ENCODE data around the gene SAMD3. TPM values are rescaled to one million over a fixed set of nuclear protein-coding genes. Genes with fewer than 3 reads are reported as not detected.

SAMD3 gene
- total and polyA plus RNA-seq, 2 of the 4 experiments (the other 2 are of a cell fraction) = 3.0 to 3.9 TPM

DNA sequence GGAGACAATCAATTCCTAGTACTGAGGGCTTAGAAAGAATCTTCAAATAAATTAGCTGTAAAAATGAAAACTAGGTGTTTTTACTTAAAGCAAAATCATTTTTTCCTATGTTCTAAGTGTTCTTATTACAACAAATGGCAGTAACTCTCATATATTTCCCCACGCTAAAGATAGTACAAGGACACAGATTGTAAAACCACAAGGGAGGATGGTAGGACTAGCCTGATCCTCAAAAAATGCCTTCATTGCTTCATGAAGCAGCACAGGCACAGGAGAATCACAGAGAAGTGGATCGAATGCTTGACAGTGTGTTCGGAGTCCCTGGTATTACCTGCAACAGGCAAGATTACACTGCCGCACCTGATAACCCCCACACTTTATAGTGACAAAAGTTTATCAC lies 58.5 kb downstream of the SAMD3 start:
- H3K18ac ChIP-seq (ENCODE audit: low read depth, low read length) = no peak overlapping the region
- no CpG with 5 or more reads among the region's 4 CpGs for WGBS, 2 experiments (ENCODE audit: extremely low coverage in 2 of 2, insufficient read length in 1 of 2)
- dilution Hi-C loops (cut with HindIII; ENCODE audit: low sequenced_read_pairs, unreplicated experiment) (no loop called here), in situ Hi-C loops (cut with MboI; ENCODE audit: low sequenced_read_pairs) (no loop called here), intact Hi-C loops (cut with micrococcal nuclease) (no loop called here)
- no peak overlapping the region for H2BK120ac ChIP-seq (ENCODE audit: low read depth, low read length)
- DNase-seq (no peak), ATAC-seq (ENCODE audit: low read depth) (no peak)
- H2BK20ac ChIP-seq (ENCODE audit: low read depth, low read length) = no peak overlapping the region
- no peak overlapping the region for H4K5ac ChIP-seq (ENCODE audit: low read depth, low read length)
- no peaks in the 10 kb centered on the region for H4K20me1 ChIP-seq (ENCODE audit: insufficient read depth, low read length)
- no peak overlapping the region for H3K14ac ChIP-seq (replicated peaks; ENCODE audit: low read depth, low read length)
- H2AFZ ChIP-seq (replicated peaks; ENCODE audit: low read length, poor library complexity) = no peak overlapping the region
- H3K27ac ChIP-seq (ENCODE audit: insufficient read depth, low read length) = no peak overlapping the region
- no peaks in the 10 kb centered on the region for H3K79me1 ChIP-seq (ENCODE audit: low read depth in 1 of 2, low read length in 2 of 2)
- BruUV-seq (replicated peaks) = no TSS peak
- H4K91ac ChIP-seq (ENCODE audit: insufficient read depth, low read depth, low read length) = no peak overlapping the region
- peaks cover 2% of the 10 kb centered on the region; the same call in 1 of the 2 replicates for H3K9me3 ChIP-seq (ENCODE audit: control insufficient read depth, insufficient read depth, low read length)
- ChIA-PET CTCF (no interaction called here), POLR2A (ENCODE audit: unreplicated experiment) (no interaction called here)
- no peaks in the 10 kb centered on the region for H3K9me1 ChIP-seq (ENCODE audit: insufficient read depth, low read length)
- no peak overlapping the region for H2AK9ac ChIP-seq (replicated peaks; ENCODE audit: low read depth, low read length, poor library complexity)
- no peak overlapping the region for H2BK5ac ChIP-seq (ENCODE audit: low read depth, low read length, poor library complexity, severe bottlenecking)
- no peak overlapping the region for H3K23ac ChIP-seq (ENCODE audit: low read depth, low read length)
- no peak overlapping the region for H3K4me2 ChIP-seq (ENCODE audit: low read depth, low read length)
- H3K36me3 ChIP-seq (ENCODE audit: control insufficient read depth, insufficient read depth, low read length) = no peaks in the 10 kb centered on the region
- no peak overlapping the region for H4K8ac ChIP-seq (ENCODE audit: low read depth in 2 of 2, low read length in 2 of 2)
- no peak overlapping the region for H3K4ac ChIP-seq (ENCODE audit: low read depth, low read length)
- no peaks in the 10 kb centered on the region for H3K27me3 ChIP-seq (ENCODE audit: control insufficient read depth, insufficient read depth, low read length)
- H3K9ac ChIP-seq (ENCODE audit: low read depth, low read length) = no peak overlapping the region
- 0 out of 2 replicates have a peak, but pooled peaks cover 1% of the 10 kb centered on the region for H3K4me1 ChIP-seq (ENCODE audit: control insufficient read depth, insufficient read depth, low read length)
- no peak overlapping the region for H2AK5ac ChIP-seq (ENCODE audit: low read depth, low read length)
- no peak overlapping the region for H3K56ac ChIP-seq (ENCODE audit: extremely low read depth, insufficient read depth, low read length)
- TF ChIP-seq NFE2L2 (IDR thresholded peaks at IDR 0.05; ENCODE audit: low read depth, low read length) = no peak
- no peak for TF ChIP-seq BHLHE40 (IDR thresholded peaks at IDR 0.05; ENCODE audit: low read depth, low read length)
- no peak for TF ChIP-seq CHD1 (IDR thresholded peaks at IDR 0.05; ENCODE audit: low read depth, low read length)
- TF ChIP-seq, protein P1, sequence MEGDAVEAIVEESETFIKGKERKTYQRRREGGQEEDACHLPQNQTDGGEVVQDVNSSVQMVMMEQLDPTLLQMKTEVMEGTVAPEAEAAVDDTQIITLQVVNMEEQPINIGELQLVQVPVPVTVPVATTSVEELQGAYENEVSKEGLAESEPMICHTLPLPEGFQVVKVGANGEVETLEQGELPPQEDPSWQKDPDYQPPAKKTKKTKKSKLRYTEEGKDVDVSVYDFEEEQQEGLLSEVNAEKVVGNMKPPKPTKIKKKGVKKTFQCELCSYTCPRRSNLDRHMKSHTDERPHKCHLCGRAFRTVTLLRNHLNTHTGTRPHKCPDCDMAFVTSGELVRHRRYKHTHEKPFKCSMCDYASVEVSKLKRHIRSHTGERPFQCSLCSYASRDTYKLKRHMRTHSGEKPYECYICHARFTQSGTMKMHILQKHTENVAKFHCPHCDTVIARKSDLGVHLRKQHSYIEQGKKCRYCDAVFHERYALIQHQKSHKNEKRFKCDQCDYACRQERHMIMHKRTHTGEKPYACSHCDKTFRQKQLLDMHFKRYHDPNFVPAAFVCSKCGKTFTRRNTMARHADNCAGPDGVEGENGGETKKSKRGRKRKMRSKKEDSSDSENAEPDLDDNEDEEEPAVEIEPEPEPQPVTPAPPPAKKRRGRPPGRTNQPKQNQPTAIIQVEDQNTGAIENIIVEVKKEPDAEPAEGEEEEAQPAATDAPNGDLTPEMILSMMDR (conservative IDR thresholded peaks at IDR 0.05; ENCODE audit: low read depth, low read length) = no peak
- TF ChIP-seq RAD21 (IDR thresholded peaks at IDR 0.05; ENCODE audit: low read length) = no peak
- TF ChIP-seq FOS (IDR thresholded peaks at IDR 0.05; ENCODE audit: low read depth, low read length) = no peak
- TF ChIP-seq ELK1 (IDR thresholded peaks at IDR 0.05; ENCODE audit: borderline replicate concordance, low read depth, low read length) = no peak
- no peak for TF ChIP-seq SMC3 (IDR thresholded peaks at IDR 0.05; ENCODE audit: low read depth, low read length)
- TF ChIP-seq MXI1 (IDR thresholded peaks at IDR 0.05; ENCODE audit: borderline replicate concordance, low read depth, low read length) = no peak
- TF ChIP-seq CEBPB (IDR thresholded peaks at IDR 0.05; ENCODE audit: low read depth, low read length) = no peak
- no peak for TF ChIP-seq MAZ (IDR thresholded peaks at IDR 0.05; ENCODE audit: borderline replicate concordance, low read depth, low read length)
- TF ChIP-seq POLR2A (IDR thresholded peaks at IDR 0.05; ENCODE audit: low read depth, low read length) = no peak
- no peak for TF ChIP-seq RFX5 (IDR thresholded peaks at IDR 0.05; ENCODE audit: low read depth, low read length)
- no peak for TF ChIP-seq RCOR1 (IDR thresholded peaks at IDR 0.05; ENCODE audit: insufficient replicate concordance, low read length)
- TF ChIP-seq USF2 (IDR thresholded peaks at IDR 0.05; ENCODE audit: low read depth, low read length) = no peak
- TF ChIP-seq MAFK (IDR thresholded peaks at IDR 0.05; ENCODE audit: low read depth, low read length) = no peak
- H3K4me3 ChIP-seq (ENCODE audit: insufficient read depth, low read depth, low read length) = no peak overlapping the region
- H2BK15ac ChIP-seq (ENCODE audit: low read depth, low read length) = no peak overlapping the region
